PFSK-1 (cell line): ENCODE measurements around the gene CKAP4.

Experiments used
- FOXP2 ChIP-seq: optimal IDR thresholded peaks from 2 replicates; pipeline ENCODE3; 2011; ENCODE audit warnings: borderline replicate concordance, control low read depth, inconsistent platforms; ENCODE audit not compliant: insufficient read depth; ENCODE audit errors: extremely low read length, extremely low read depth
- TF ChIP-seq, protein P1 (sequence below), 2 experiments: IDR thresholded peaks; 2 replicates each; pipeline versions ENCODE4 v1.6.1 to v1.8.0; 2011 to 2012; ENCODE audit warnings: low read depth in 2 of 2, low read length in 2 of 2, control low read depth in 1 of 2, inconsistent platforms in 1 of 2, mild to moderate bottlenecking in 1 of 2, moderate library complexity in 1 of 2; ENCODE audit not compliant: insufficient read depth in 1 of 2

DNA sequence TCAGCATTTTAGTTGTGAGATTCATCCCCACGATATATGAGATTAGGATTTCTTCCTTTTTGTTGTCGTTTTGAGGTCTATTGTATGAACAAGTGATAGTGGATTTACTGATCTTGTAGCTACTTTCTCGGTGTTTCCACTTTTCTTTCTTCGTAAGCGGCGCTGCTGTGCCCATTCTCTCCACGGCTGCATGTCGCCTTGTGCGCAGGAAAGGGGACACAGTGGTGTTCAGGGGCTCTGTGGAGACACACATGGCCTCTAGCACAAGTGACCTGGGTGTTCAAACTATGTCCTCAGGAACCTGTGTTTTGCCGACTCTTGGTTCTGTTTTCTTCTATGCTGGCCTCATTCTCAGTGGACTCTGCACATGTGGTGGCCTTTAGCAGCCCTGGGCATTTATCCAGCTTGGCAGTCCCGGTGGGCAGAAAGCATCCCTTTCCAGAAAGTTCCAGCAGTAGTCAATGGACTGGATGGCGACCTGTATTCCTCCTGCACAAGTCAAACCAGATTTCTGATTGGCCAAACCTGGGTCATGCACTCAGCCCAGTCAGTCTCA is 18.7 kb downstream of the CKAP4 start:
- no peak for TF ChIP-seq FOXP2
- TF ChIP-seq, protein P1, sequence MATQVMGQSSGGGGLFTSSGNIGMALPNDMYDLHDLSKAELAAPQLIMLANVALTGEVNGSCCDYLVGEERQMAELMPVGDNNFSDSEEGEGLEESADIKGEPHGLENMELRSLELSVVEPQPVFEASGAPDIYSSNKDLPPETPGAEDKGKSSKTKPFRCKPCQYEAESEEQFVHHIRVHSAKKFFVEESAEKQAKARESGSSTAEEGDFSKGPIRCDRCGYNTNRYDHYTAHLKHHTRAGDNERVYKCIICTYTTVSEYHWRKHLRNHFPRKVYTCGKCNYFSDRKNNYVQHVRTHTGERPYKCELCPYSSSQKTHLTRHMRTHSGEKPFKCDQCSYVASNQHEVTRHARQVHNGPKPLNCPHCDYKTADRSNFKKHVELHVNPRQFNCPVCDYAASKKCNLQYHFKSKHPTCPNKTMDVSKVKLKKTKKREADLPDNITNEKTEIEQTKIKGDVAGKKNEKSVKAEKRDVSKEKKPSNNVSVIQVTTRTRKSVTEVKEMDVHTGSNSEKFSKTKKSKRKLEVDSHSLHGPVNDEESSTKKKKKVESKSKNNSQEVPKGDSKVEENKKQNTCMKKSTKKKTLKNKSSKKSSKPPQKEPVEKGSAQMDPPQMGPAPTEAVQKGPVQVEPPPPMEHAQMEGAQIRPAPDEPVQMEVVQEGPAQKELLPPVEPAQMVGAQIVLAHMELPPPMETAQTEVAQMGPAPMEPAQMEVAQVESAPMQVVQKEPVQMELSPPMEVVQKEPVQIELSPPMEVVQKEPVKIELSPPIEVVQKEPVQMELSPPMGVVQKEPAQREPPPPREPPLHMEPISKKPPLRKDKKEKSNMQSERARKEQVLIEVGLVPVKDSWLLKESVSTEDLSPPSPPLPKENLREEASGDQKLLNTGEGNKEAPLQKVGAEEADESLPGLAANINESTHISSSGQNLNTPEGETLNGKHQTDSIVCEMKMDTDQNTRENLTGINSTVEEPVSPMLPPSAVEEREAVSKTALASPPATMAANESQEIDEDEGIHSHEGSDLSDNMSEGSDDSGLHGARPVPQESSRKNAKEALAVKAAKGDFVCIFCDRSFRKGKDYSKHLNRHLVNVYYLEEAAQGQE (IDR thresholded peaks at IDR 0.05; ENCODE audit: insufficient read depth in 1 of 2, low read depth in 2 of 2, low read length in 2 of 2), result no peak
